ENCODE data around the gene SELENOV.

GRCh38 chr19:39525205-39525604 lies 10.3 kb downstream of the SELENOV start:
- TF ChIP-seq CTCF (IDR thresholded peaks at IDR 0.05; ENCODE audit: borderline replicate concordance, extremely low read depth, low read length, poor library complexity, severe bottlenecking) (no peak), EZH2 (IDR thresholded peaks at IDR 0.05; ENCODE audit: borderline replicate concordance, low read depth, low read length, severe bottlenecking) (no peak)
